Activated naive CD8-positive, alpha-beta T cell treated with anti-CD3 and anti-CD28 coated beads, Interleukin-2, amount 50 U/mL, for 16 hours (primary cell): ENCODE results near the gene VEZT.
"Not testable (repeated sequence)": the region's sequence is repeated elsewhere in the genome, so short reads cannot be mapped to it uniquely, and the experiment has no call there.

Experiments used
- DNase-seq: peaks from one replicate; pipeline ENCODE4 v3.0.0-alpha.2; 2020; ENCODE audit warnings: low read depth, low spot score

Gene VEZT

DNA sequence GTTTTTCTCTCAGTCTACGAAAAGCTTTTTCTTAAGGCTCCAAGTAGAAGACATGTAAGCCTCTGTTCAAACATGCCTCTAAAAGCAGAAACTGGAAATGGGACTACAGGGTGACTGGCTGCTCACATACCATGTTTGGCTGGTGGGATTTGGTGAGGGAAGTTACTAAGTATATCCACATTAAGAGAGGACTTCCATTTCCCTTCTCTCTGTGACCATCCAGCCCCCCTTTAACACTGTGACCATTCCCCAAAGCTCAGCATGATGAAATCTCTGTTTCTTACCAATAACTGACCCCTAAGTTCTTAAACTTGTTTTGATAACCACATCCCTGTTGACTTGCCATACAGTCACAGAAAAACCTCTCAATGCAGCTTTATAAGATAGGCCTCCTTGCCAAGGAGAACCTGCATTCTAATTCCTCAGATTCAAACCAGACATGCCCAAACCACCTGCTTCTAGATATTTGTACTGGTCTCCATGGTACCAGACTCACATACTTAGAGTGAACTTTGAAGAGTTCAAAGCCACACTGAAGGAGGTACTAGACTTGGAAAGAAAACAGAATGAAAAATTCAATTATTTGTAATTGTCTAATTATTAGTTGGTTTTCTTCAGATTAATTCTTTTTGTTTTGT lies 102.2 kb downstream of the VEZT start:
- no peak for DNase-seq

DNA sequence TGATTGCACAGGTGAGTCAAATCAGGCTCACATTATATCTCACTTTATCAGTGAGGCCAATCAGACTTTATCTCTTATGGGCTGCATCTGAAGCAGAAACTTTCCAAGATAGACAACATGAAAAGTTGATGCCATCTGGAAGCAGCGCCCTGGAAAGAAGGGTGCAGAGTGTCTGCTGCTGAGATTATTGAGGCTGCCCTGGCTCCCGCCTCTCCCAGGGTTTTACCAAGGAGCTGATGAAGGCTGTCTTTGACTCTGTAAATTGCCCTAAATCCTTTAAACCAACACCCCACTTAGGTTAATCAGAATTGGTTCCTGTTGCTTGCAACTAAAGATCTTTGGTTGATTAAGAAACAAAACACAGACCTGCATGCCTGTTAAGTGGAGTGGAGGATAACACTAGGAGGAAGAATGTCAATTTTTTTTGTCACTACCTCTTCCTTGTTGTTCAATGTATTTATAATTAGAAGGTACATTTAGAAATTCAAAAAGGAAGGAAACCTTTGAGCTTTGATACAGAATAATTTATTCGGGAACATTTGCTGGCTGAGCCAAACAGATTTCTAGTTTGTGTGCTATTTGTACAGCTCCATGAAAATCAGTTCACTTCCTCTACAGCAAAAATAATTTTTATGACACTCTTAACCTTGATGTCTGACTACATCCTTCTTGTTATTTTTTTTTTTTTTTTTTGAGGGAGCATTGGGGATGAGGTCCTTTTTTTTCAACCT lies 104.1 kb downstream of the VEZT start:
- no peak for DNase-seq

DNA sequence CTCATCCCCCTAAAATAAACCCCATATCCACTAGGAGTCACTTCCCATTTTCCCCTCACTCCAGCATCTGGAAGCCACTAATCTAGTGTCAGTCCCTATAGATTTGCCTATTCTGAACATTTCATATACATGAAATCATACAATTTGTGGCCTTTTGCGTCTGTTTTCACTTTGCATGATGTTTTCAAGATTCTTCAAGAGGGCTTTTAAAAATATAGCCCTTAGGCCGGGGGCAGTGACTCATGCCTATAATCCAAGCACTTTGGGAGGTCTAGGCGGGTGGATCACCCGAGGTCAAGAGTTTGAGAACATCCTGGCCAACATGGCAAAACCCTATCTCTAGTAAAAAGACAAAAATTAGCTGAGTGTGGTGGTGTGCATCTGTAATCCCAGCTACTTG lies 104.7 kb downstream of the VEZT start:
- DNase-seq: no peak

GRCh38 chr12:95323212-95323611 lies 105.6 kb downstream of the VEZT start:
- no peak for DNase-seq

GRCh38 chr12:95324246-95324645 lies 106.6 kb downstream of the VEZT start:
- DNase-seq: not testable (repeated sequence)

GRCh38 chr12:95325501-95325900 lies 107.9 kb downstream of the VEZT start:
- DNase-seq: no peak

GRCh38 chr12:95326445-95326844 lies 108.8 kb downstream of the VEZT start:
- no peak for DNase-seq

DNA sequence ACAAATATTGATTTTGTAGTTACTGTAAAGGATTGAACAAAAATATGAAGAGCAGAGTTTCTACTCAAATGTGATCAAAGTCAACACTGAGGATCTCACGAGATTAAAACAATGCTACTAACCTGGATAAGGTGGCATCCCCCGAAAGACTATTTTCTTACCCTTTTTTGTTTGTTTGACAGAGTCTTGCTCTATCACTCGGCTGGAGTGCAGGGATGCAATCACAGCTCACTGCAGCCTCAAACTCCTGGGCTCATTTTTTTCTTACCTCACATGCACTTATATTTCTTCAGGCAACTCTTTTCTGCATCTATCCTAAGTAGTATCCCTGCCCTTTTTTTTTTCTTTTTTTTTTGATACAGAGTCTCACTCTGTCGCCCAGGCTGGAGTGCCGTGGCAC lies 109.2 kb downstream of the VEZT start:
- DNase-seq: no peak

DNA sequence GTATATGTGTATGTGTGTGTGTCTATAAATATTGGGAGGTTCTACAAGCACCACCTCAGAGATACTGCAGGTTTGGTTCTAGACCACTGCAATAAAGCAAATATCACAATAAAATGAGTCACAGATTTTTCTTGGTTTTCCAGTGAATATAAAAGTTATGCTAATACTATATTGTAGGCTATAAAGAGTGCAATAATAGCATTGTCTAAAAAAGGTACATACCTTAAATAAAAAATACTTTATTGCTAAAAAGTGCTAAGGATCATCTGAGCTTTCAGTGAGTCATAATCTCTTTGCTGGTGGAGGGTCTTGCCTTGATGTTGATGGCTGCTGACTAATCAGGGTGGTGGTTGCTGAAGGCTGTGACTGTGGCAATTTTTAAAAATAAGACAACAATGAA lies 111.1 kb downstream of the VEZT start:
- no peak for DNase-seq

DNA sequence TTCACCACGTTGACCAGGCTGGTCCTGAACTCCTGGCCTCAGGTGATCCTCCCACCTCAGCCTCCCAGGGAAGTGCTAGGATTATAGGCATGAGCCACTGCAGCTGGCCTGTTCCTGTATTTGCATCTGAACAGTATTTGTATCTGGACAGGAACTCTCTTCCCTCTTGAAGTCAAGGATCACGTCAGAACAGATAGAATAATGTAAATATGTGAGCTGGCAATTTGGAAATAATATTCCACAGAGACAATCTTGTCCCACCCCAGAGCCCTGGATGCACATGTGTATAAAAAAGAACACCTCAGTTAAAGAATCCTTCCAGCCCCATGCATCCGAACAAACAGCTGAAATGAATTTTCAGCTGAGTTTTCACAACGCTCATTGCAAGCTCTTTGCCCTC lies 118.3 kb downstream of the VEZT start:
- DNase-seq: no peak

- no peak for DNase-seq
Measured at GRCh38 chr12:95336387-95337067, 118.9 kb downstream of the VEZT start.

- no peak for DNase-seq
Measured at GRCh38 chr12:95337146-95337545, 119.5 kb downstream of the VEZT start.

- no peak for DNase-seq
Measured at GRCh38 chr12:95339086-95339788, 121.6 kb downstream of the VEZT start.

DNA sequence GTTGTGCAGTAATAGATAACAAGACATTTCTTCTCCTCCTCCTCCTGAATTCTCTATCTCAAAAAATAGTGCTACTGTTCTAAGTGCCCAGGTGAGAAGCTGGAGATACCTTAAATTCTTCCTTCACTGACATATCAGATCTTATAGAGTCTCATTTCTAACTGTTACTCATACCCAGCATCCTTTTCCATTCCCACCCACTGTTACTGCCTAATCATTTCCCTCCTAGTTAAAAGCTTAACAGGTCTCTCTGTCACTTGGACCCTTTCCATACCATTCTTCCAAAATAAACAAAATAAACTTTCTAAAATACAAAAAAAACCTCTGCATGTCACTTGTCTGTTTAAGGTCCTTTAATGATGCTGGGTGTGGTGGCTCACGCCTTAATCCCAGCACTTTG lies 124.4 kb downstream of the VEZT start:
- DNase-seq: no peak

DNA sequence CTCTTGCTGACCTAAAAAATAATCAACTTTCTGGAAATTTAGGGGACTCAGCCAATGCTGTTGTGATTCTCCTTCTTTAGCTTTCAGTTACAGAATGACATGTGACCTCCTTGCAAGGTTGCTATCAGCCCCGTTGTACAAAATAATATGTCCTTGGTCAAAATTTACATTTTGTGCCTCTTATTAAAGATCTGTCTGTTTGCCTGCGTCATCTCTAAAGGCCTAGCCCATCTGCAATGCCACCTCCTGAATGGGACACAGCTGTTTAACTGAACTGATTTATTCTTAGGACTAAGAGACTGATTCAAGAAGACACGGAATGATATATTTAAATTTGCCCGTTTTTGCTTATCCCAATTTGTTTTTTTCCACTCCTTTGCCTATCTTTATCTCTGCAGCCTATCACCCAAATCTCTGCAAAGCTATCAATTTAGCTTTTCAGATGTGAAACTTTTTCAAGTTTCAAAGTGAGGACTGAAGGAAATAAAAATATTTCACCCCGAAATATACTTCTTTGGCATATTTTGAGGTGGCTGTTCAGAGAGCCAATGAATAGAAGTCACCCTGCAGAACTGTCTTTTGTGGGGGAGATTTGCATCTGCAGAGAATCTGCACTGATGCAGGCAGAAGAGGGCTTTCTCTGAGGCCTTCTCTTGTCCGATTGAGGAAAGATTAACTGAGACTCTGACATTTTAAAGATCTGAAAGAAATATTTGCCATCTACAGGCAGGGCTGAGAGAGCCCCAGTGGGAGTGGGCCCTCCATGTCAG lies 126.0 kb downstream of the VEZT start:
- no peak for DNase-seq

GRCh38 chr12:95349291-95349690 lies 131.7 kb downstream of the VEZT start:
- DNase-seq: no peak

GRCh38 chr12:95351748-95352147 lies 134.1 kb downstream of the VEZT start:
- no peak for DNase-seq
